HepG2 (cell line): ENCODE results near the gene ZFHX3. TPM values are rescaled to one million over a fixed set of nuclear protein-coding genes. Genes with fewer than 3 reads are reported as not detected.

Experiments used
- GTF3A ChIP-seq: sonication (generic); formaldehyde crosslinking; conservative IDR thresholded peaks from 2 replicates; pipeline ENCODE4 v1.4.0; 2020; ENCODE audit warnings: mild to moderate bottlenecking, missing genetic modification reagents
- PPARG ChIP-seq: conservative IDR thresholded peaks from 2 replicates; pipeline ENCODE4 v1.6.1; 2016; ENCODE audit warnings: missing biosample characterization, missing genetic modification reagents
- RFXANK ChIP-seq: IDR thresholded peaks from 2 replicates; pipeline ENCODE4 v1.6.1; 2016
- TSC22D2 ChIP-seq: sonication (generic); formaldehyde crosslinking; IDR thresholded peaks from 2 replicates; pipeline ENCODE4 v1.5.1; 2020; ENCODE audit warnings: missing genetic modification reagents, mild to moderate bottlenecking, borderline replicate concordance
- ZBTB20 ChIP-seq: sonication (generic); formaldehyde crosslinking; IDR thresholded peaks from 2 replicates; pipeline ENCODE4 v1.8.1; 2023; ENCODE audit warnings: missing genetic modification reagents, low read depth, mild to moderate bottlenecking, borderline replicate concordance
- ZNF121 ChIP-seq: sonication (generic); formaldehyde crosslinking; IDR thresholded peaks from 2 replicates; pipeline ENCODE4 v1.5.0; 2020; ENCODE audit warnings: mild to moderate bottlenecking, missing genetic modification reagents
- ZNF337 ChIP-seq: sonication (generic); formaldehyde crosslinking; IDR thresholded peaks from 2 replicates; pipeline ENCODE4 v1.5.1; 2020; ENCODE audit warnings: missing genetic modification reagents, low read depth, mild to moderate bottlenecking, borderline replicate concordance
- ZNF761 ChIP-seq: sonication (generic); formaldehyde crosslinking; conservative IDR thresholded peaks from 2 replicates; pipeline ENCODE4 v1.4.0; 2020; ENCODE audit warnings: mild to moderate bottlenecking, missing genetic modification reagents
- polyA plus RNA-seq, 8 experiments: library from polyadenylated mRNA; depleted of rRNA in 3 of 8; stranded (reverse) in 7 of 8; unstranded in 1 of 8; fragments of >200 nt; fragmentation: Illumina TruSeq in 4 of 8; extraction: Trizol in 4 of 8; gene quantifications; 2 replicates each; pipeline versions ENCODE4 v1.2.1 to v1.2.3, GENCODE V29; 2011 to 2016; ENCODE audit warnings: low read depth in 4 of 8, missing spikeins in 1 of 8, mixed read lengths in 1 of 8; ENCODE audit not compliant: insufficient read depth in 1 of 8
- total RNA-seq, 5 experiments: library from RNA; depleted of rRNA; stranded (reverse); fragments of >200 nt; fragmentation: Illumina TruSeq; extraction: Trizol; gene quantifications; 2 replicates each; pipeline ENCODE4 v1.2.3, GENCODE V29; 2016; ENCODE audit warnings: low read depth in 1 of 5
- TF ChIP-seq, protein P1 (sequence below): sonication (generic); formaldehyde crosslinking; IDR thresholded peaks from 2 replicates; pipeline ENCODE4 v1.4.0; 2020; ENCODE audit warnings: mild to moderate bottlenecking, low read depth, missing genetic modification reagents
- TF ChIP-seq, protein P2 (sequence below): sonication (generic); formaldehyde crosslinking; IDR thresholded peaks from 2 replicates; pipeline ENCODE4 v1.4.0; 2020; ENCODE audit warnings: mild to moderate bottlenecking, missing genetic modification reagents

ZFHX3 gene
- total and polyA plus RNA-seq, 2 of the 13 experiments (the other 11 are each of a cell fraction or from before 2014, with no cell fraction given): 5.0 to 6.0 TPM

DNA sequence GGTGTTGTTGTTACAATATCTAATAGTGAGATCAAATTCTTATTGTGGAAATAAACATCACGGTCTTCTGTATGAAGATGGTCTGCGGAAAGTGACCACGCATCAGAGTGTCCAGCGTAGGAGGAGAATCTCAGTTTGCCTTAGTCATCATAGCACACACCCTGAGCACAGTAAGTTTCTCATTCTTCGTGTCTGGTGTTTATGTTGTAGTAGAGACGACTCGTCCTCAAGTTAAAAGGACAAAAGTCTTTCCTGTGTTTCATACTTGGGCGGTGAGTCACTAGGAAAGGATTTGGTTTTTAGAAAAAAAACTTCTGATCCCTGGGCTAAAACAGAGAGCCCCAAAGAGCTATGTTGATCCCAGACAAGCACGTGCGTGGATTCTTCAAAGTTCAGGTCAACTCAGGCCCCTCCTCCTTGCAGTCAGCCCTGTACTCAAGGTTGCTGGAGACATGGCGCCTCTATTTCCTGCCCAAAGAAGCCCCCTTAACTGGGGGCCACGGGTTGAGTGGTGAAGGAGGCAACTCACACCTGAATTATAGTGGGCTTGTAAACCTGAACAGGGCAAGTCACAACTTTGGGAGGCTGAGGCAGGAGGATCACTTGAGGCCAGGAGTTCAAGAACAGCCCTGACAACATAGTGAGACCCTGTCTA lies 170.4 kb downstream of the ZFHX3 start (continued):
- TF ChIP-seq ZNF761 (CRISPR knock-in tag) (no peak), ZBTB20 (CRISPR knock-in tag) (peak; percentile 73), PPARG (peak; percentile 74), ZNF121 (CRISPR knock-in tag) (no peak), TSC22D2 (no peak; the same call in 1 of the 2 replicates), GTF3A (no peak), RFXANK (CRISPR knock-in tag) (no peak), ZNF337 (CRISPR knock-in tag) (peak; percentile 89; the same call in 1 of the 2 replicates)
- TF ChIP-seq, protein P1, sequence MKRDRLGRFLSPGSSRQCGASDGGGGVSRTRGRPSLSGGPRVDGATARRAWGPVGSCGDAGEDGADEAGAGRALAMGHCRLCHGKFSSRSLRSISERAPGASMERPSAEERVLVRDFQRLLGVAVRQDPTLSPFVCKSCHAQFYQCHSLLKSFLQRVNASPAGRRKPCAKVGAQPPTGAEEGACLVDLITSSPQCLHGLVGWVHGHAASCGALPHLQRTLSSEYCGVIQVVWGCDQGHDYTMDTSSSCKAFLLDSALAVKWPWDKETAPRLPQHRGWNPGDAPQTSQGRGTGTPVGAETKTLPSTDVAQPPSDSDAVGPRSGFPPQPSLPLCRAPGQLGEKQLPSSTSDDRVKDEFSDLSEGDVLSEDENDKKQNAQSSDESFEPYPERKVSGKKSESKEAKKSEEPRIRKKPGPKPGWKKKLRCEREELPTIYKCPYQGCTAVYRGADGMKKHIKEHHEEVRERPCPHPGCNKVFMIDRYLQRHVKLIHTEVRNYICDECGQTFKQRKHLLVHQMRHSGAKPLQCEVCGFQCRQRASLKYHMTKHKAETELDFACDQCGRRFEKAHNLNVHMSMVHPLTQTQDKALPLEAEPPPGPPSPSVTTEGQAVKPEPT: no peak
- TF ChIP-seq, protein P2, sequence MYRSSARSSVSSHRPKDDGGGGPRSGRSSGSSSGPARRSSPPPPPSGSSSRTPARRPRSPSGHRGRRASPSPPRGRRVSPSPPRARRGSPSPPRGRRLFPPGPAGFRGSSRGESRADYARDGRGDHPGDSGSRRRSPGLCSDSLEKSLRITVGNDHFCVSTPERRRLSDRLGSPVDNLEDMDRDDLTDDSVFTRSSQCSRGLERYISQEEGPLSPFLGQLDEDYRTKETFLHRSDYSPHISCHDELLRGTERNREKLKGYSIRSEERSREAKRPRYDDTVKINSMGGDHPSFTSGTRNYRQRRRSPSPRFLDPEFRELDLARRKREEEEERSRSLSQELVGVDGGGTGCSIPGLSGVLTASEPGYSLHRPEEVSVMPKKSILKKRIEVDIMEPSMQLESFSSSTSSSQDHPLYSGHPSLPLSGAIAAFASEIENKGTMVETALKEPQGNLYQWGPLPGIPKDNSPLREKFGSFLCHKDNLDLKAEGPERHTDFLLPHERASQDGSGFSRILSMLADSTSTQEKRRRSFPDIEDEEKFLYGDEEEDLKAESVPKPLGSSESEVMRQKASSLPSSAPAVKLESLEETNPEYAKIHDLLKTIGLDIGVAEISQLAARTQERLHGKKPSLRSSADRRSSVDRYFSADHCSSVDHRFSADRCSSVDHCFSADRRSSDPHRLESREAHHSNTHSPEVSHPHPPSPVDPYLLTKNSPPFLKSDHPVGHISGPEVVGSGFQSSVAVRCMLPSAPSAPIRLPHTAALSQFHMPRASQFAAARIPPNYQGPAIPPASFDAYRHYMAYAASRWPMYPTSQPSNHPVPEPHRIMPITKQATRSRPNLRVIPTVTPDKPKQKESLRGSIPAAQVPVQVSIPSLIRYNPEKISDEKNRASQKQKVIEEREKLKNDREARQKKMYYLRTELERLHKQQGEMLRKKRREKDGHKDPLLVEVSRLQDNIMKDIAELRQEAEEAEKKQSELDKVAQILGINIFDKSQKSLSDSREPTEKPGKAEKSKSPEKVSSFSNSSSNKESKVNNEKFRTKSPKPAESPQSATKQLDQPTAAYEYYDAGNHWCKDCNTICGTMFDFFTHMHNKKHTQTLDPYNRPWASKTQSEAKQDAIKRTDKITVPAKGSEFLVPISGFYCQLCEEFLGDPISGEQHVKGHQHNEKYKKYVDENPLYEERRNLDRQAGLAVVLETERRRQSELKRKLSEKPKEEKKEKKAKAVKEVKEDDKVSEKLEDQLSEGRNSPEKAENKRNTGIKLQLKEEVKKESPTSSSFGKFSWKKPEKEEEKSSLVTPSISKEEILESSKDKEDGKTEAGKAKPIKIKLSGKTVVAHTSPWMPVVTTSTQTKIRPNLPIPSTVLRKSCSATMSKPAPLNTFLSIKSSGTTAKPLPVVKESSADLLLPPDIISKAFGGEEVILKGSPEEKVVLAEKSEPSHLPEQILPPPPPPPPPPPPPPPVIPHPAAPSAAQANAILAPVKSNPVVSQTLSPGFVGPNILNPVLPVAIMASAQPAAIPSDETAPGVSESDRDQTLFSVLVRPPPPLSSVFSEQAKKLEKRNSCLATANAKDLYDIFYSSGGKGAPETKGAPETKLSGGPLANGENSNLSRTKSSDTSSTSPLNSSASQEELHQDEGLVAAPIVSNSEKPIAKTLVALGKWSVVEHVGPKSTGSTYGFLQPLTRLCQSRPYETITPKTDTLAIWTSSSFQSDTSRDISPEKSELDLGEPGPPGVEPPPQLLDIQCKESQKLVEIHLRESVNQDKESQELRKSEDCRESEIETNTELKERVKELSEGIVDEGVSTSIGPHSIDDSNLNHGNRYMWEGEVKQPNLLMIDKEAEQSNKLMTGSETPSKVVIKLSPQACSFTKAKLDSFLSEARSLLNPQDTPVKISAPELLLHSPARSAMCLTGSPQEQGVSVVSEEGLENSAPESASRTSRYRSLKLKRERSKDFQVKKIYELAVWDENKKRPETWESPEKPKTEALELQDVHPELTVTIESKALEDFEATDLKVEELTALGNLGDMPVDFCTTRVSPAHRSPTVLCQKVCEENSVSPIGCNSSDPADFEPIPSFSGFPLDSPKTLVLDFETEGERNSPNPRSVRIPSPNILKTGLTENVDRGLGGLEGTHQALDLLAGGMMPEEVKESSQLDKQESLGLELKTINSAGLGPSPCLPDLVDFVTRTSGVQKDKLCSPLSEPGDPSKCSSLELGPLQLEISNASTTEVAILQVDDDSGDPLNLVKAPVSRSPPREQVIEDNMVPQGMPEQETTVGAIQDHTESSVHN (CRISPR knock-in tag): peak; percentile 32; the same call in 1 of the 2 replicates
